GM23338 (cell line): ENCODE results near the gene C4BPA. TPM values are rescaled to one million over a fixed set of nuclear protein-coding genes. Genes with fewer than 3 reads are reported as not detected.

Experiments
- ATAC-seq: fragments of 200-7000 bp; cut with Tn5 transposase; 3 replicates; pipeline ENCODE4 v1.9.1; 2020
- DNase-seq: peaks from one replicate; pipeline ENCODE4 v3.0.0-alpha.2; 2015; ENCODE audit warnings: low spot score
- H2AFZ ChIP-seq: fragments of 200-600 bp; sonication (generic); 2 replicates; pipeline ENCODE4 v1.8.0; 2016; ENCODE audit warnings: antibody characterized with exemption, mild to moderate bottlenecking, moderate library complexity
- H3F3A ChIP-seq: fragments of 200-600 bp; sonication (generic); replicated peaks from 2 replicates; pipeline ENCODE4 v1.8.0; 2017; ENCODE audit warnings: antibody characterized with exemption, mixed run types, low read depth
- H3K27ac ChIP-seq: fragments of 200-600 bp; sonication (generic); 2 replicates; pipeline ENCODE4 v1.6.1; 2016; ENCODE audit warnings: low read depth
- H3K27me3 ChIP-seq: fragments of 200-600 bp; sonication (generic); 2 replicates; pipeline ENCODE4 v1.8.0; 2016; ENCODE audit warnings: mild to moderate bottlenecking, mixed run types, moderate library complexity; ENCODE audit not compliant: insufficient read depth
- H3K36me3 ChIP-seq: fragments of 200-600 bp; sonication (generic); 2 replicates; pipeline ENCODE4 v1.8.0; 2016; ENCODE audit warnings: mild to moderate bottlenecking; ENCODE audit not compliant: insufficient read depth
- H3K4me1 ChIP-seq: fragments of 200-600 bp; sonication (generic); 2 replicates; pipeline ENCODE4 v1.8.0; 2016; ENCODE audit warnings: mild to moderate bottlenecking, moderate library complexity; ENCODE audit not compliant: insufficient read depth
- H3K4me2 ChIP-seq: fragments of 200-600 bp; sonication (generic); 2 replicates; pipeline ENCODE4 v1.7.1; 2017; ENCODE audit warnings: mixed run types
- H3K4me3 ChIP-seq: fragments of 200-600 bp; sonication (generic); 2 replicates; pipeline ENCODE4 v1.6.1; 2016; ENCODE audit warnings: mixed run types
- H3K79me2 ChIP-seq: fragments of 200-600 bp; sonication (generic); replicated peaks from 2 replicates; pipeline ENCODE4 v1.8.0; 2017; ENCODE audit warnings: mild to moderate bottlenecking; ENCODE audit not compliant: insufficient read depth
- H3K9me2 ChIP-seq: fragments of 200-600 bp; sonication (generic); 2 replicates; pipeline ENCODE4 v1.8.0; 2017; ENCODE audit not compliant: insufficient read depth
- H4K20me1 ChIP-seq: fragments of 200-600 bp; sonication (generic); replicated peaks from 2 replicates; pipeline ENCODE4 v1.8.0; 2017; ENCODE audit warnings: mild to moderate bottlenecking; ENCODE audit not compliant: insufficient read depth
- H3K27ac Mint-ChIP-seq: 2 replicates; pipeline ENCODE4 v1.8.0; 2020; ENCODE audit warnings: inconsistent platforms, mild to moderate bottlenecking, moderate library complexity, mixed read lengths
- H3K27me3 Mint-ChIP-seq: 3 replicates; pipeline ENCODE4 v1.8.0; 2022; ENCODE audit warnings: low read depth, mild to moderate bottlenecking, moderate library complexity, mixed read lengths, inconsistent platforms; ENCODE audit not compliant: insufficient read depth, poor library complexity
- H3K36me3 Mint-ChIP-seq: 3 replicates; pipeline ENCODE4 v1.8.0; 2021; ENCODE audit warnings: low read depth, mild to moderate bottlenecking, inconsistent platforms, moderate library complexity, mixed read lengths
- H3K4me1 Mint-ChIP-seq: 3 replicates; pipeline ENCODE4 v1.8.0; 2020; ENCODE audit warnings: mild to moderate bottlenecking, inconsistent platforms, mixed read lengths
- H3K4me3 Mint-ChIP-seq: 3 replicates; pipeline ENCODE4 v1.8.0; 2021; ENCODE audit warnings: moderate library complexity, mild to moderate bottlenecking, inconsistent platforms, mixed read lengths
- H3K9me3 Mint-ChIP-seq: 3 replicates; pipeline ENCODE4 v1.8.0; 2020; ENCODE audit warnings: moderate library complexity, mild to moderate bottlenecking, inconsistent platforms, mixed read lengths
- CREB1 ChIP-seq: fragments of 250-450 bp; sonication (Bioruptor Pico); IDR thresholded peaks from 2 replicates; pipeline ENCODE4 v1.5.0; 2020; ENCODE audit warnings: low read depth, mild to moderate bottlenecking, moderate library complexity
- CTCF ChIP-seq, 2 experiments: fragments of 200-600 bp in 1 of 2; sonication (generic) in 1 of 2; conservative IDR thresholded peaks; 2 replicates each; pipeline versions ENCODE4 v1.5.1 to v1.6.1; 2016 to 2017; ENCODE audit warnings: antibody characterized with exemption in 2 of 2, low read depth in 2 of 2, mild to moderate bottlenecking in 2 of 2, moderate library complexity in 1 of 2
- ETS1 ChIP-seq: IDR thresholded peaks from 2 replicates; pipeline ENCODE4 v1.6.1; 2016; ENCODE audit warnings: antibody characterized with exemption
- EZH2 ChIP-seq: fragments of 200-600 bp; sonication (generic); IDR thresholded peaks from one replicate; pipeline ENCODE4 v1.8.0; 2017; ENCODE audit warnings: antibody characterized with exemption, mild to moderate bottlenecking, low read depth; ENCODE audit not compliant: unreplicated experiment
- EZH2phosphoT487 ChIP-seq: fragments of 200-600 bp; sonication (generic); IDR thresholded peaks from one replicate; pipeline ENCODE4 v1.8.1; 2018; ENCODE audit warnings: antibody characterized with exemption; ENCODE audit not compliant: unreplicated experiment
- JUNB ChIP-seq: IDR thresholded peaks from one replicate; pipeline ENCODE4 v1.6.1; 2016; ENCODE audit warnings: antibody characterized with exemption; ENCODE audit not compliant: unreplicated experiment
- NANOG ChIP-seq: IDR thresholded peaks from 2 replicates; pipeline ENCODE4 v1.6.1; 2016; ENCODE audit warnings: antibody characterized with exemption, borderline replicate concordance
- POLR2AphosphoS5 ChIP-seq: IDR thresholded peaks from 2 replicates; pipeline ENCODE4 v1.6.1; 2016; ENCODE audit warnings: antibody characterized with exemption, low read depth
- REST ChIP-seq: IDR thresholded peaks from one replicate; pipeline ENCODE4 v1.6.1; 2018; ENCODE audit warnings: antibody characterized with exemption; ENCODE audit not compliant: unreplicated experiment
- STAT1 ChIP-seq: IDR thresholded peaks from one replicate; pipeline ENCODE4 v1.6.1; 2016; ENCODE audit warnings: antibody characterized with exemption; ENCODE audit not compliant: unreplicated experiment
- ZNF114 ChIP-seq: fragments of 250-450 bp; sonication (Bioruptor Pico); IDR thresholded peaks from 2 replicates; pipeline ENCODE4 v1.5.0; 2020; ENCODE audit warnings: mild to moderate bottlenecking, moderate library complexity
- ZNF331 ChIP-seq: fragments of 250-450 bp; sonication (Bioruptor Pico); IDR thresholded peaks from 2 replicates; pipeline ENCODE4 v1.5.0; 2020; ENCODE audit warnings: low read depth, mild to moderate bottlenecking, moderate library complexity
- ZNF462 ChIP-seq: fragments of 250-450 bp; sonication (Bioruptor Pico); IDR thresholded peaks from 2 replicates; pipeline ENCODE4 v1.5.0; 2020; ENCODE audit warnings: mild to moderate bottlenecking, moderate library complexity
- polyA plus RNA-seq: library from polyadenylated mRNA; unstranded; fragments of >200 nt; fragmentation: Nextera tagmentation; extraction: Ambion mirVana; gene quantifications from 2 replicates; pipeline ENCODE4 v1.2.1, GENCODE V29; 2016
- total RNA-seq: library from RNA; depleted of rRNA; stranded (reverse); fragments of >200 nt; shearing (Covaris generic); gene quantifications from 2 replicates; pipeline ENCODE4 v1.2.3, GENCODE V29; 2014

C4BPA gene
- total and polyA plus RNA-seq, 2 experiments from 2014 or later, result not detected

- H3K27me3 ChIP-seq, result no peaks in the 10 kb centered on the region
- no peaks in the 10 kb centered on the region for H3K9me2 ChIP-seq
- Mint-ChIP-seq H3K27me3 (peaks cover 4% of the 10 kb centered on the region), H3K4me1 (no peaks in the 10 kb centered on the region; the same call in 2 of the 3 replicates), H3K36me3 (peaks cover 9% of the 10 kb centered on the region; the same call in 2 of the 3 replicates), H3K9me3 (peaks cover 9% of the 10 kb centered on the region; the same call in 2 of the 3 replicates), H3K27ac (no peak overlapping the region), H3K4me3 (no peak overlapping the region)
- no peaks in the 10 kb centered on the region for H3K36me3 ChIP-seq
- H2AFZ ChIP-seq, result no peak overlapping the region
- no peaks in the 10 kb centered on the region for H4K20me1 ChIP-seq
- DNase-seq (no peak), ATAC-seq (no peak)
- H3K4me3 ChIP-seq, result no peak overlapping the region
- TF ChIP-seq ETS1 (no peak), CTCF (conservative IDR thresholded peaks at IDR 0.05; ENCODE audit: low read depth in 2 of 2) (no peak), NANOG (no peak), STAT1 (no peak), ZNF331 (no peak), CREB1 (no peak), EZH2phosphoT487 (no peak), REST (no peak), POLR2AphosphoS5 (no peak), EZH2 (no peak), ZNF114 (CRISPR knock-in tag) (no peak), JUNB (no peak), ZNF462 (CRISPR knock-in tag) (no peak)
- no peaks in the 10 kb centered on the region for H3F3A ChIP-seq
- H3K27ac ChIP-seq, result no peak overlapping the region
- no peak overlapping the region for H3K4me2 ChIP-seq
- H3K4me1 ChIP-seq, result no peaks in the 10 kb centered on the region
- no peaks in the 10 kb centered on the region for H3K79me2 ChIP-seq
These were observed 24.4 kb downstream of the C4BPA start for GRCh38 chr1:207128336-207128921.
